Esophagus muscularis mucosa (tissue), 4 donors: Measurements from ENCODE around the gene CAPZB.

Experiments
- EP300 ChIP-seq: sonication (generic); formaldehyde crosslinking; IDR thresholded peaks from one replicate; pipeline ENCODE4 v1.6.1; 2017; ENCODE audit warnings: antibody characterized with exemption
- POLR2A ChIP-seq: fragments of 450-650 bp; IDR thresholded peaks from one replicate; pipeline ENCODE4 v1.6.1; 2017; ENCODE audit warnings: antibody characterized with exemption, moderate library complexity, mild to moderate bottlenecking, low read depth
- TF ChIP-seq, protein P1 (sequence below), 3 experiments: fragments of 200-600 bp in 2 of 3; fragments of 450-650 bp in 1 of 3; sonication (generic) in 2 of 3; IDR thresholded peaks; one replicate each; pipeline ENCODE4 v1.5.1; 2017 to 2019; ENCODE audit warnings: antibody characterized with exemption in 3 of 3, mild to moderate bottlenecking in 2 of 3, moderate library complexity in 1 of 3

DNA sequence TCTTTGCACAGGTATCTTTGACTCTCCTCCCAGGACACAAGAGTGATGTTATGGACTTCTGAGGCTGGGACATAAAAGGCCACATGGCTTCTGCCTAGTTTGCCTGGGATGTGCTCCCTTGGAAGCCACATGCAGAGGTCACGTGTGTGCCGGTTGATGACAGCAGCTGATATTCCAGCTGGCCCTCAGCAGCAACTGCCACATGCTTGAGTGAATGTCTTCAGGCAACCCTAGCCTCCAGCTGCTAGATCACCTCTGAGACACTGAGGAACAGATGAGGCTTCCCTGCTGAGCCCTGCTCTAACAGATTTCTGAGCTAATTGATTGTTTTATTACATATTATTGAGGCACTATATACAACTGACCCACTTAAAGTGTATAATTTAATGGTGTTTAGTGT is 185.1 kb downstream of the CAPZB start:
- TF ChIP-seq POLR2A (no peak), EP300 (no peak)
- TF ChIP-seq, protein P1, sequence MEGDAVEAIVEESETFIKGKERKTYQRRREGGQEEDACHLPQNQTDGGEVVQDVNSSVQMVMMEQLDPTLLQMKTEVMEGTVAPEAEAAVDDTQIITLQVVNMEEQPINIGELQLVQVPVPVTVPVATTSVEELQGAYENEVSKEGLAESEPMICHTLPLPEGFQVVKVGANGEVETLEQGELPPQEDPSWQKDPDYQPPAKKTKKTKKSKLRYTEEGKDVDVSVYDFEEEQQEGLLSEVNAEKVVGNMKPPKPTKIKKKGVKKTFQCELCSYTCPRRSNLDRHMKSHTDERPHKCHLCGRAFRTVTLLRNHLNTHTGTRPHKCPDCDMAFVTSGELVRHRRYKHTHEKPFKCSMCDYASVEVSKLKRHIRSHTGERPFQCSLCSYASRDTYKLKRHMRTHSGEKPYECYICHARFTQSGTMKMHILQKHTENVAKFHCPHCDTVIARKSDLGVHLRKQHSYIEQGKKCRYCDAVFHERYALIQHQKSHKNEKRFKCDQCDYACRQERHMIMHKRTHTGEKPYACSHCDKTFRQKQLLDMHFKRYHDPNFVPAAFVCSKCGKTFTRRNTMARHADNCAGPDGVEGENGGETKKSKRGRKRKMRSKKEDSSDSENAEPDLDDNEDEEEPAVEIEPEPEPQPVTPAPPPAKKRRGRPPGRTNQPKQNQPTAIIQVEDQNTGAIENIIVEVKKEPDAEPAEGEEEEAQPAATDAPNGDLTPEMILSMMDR (IDR thresholded peaks at IDR 0.05), result no peak
